GM19099 (cell line): ENCODE data around the gene LDB1.

Experiments
- POLR2A ChIP-seq: IDR thresholded peaks from 3 replicates; pipeline ENCODE4 v1.6.1; 2011; ENCODE audit warnings: low read depth; ENCODE audit not compliant: insufficient read length; ENCODE audit errors: extremely low read depth

The LDB1 gene

DNA sequence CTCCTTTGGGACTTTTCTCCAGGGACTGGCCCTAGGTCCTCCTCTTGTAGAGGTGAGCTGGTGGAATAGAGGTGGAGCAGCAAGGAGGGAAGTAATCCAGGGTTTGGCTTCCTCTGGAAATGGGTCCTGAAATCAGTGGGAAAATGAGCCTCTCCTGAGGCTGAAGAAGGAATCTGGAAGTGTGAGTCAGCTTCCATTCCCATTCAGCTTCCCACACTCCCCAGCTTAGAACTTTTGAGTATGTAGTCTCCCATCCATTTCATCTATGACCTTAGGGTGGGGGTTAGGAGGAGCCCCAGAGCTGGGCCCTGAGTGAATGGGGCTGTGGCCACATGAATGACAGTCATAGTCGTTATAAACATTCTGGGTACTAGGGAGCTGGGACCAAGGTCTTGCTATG lies 17.7 kb downstream of the LDB1 start:
- TF ChIP-seq POLR2A = no peak

DNA sequence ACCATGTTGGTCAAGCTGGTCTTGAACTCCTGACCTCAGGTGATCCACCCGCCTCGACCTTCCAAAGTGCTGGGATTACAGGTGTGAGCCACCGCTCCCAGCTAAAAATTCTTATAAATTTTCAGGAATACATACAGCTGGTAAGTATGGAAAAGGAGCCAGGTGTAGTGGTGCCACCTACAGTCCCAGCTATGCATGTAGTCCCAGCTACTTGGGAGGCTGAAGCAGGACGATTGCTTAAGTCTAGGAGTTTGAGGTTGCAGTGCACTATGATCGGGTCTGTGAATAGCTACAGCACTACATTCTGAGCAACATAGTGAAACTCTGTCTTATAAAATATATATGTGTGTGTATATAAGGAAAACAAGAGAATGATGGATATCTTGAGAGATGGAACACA lies 19.0 kb downstream of the LDB1 start:
- TF ChIP-seq POLR2A = no peak

DNA sequence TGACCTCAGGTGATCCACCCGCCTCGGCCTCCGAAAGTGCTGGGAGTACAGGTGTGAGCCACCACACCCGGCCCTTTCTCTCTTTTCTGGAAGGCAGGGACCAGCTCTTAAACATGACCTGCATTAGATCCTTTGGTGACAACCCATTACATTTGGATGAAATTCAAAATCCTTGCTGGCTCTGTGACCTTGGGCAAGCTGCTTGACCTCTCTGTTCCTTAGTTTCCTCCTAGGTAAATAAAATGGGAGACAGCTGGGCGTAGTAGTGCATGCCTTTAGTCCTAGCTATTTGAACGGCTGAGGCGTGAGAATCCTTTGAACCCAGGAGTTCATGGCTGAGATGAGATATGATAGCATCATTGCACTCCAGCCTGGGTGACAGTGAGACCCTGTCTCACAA lies 23.7 kb downstream of the LDB1 start:
- TF ChIP-seq POLR2A = no peak

- TF ChIP-seq POLR2A = no peak
Measured at GRCh38 chr10:102090772-102091171, 29.4 kb downstream of the LDB1 start.

- TF ChIP-seq POLR2A = no peak
Measured at GRCh38 chr10:102086196-102086595, 34.0 kb downstream of the LDB1 start.

DNA sequence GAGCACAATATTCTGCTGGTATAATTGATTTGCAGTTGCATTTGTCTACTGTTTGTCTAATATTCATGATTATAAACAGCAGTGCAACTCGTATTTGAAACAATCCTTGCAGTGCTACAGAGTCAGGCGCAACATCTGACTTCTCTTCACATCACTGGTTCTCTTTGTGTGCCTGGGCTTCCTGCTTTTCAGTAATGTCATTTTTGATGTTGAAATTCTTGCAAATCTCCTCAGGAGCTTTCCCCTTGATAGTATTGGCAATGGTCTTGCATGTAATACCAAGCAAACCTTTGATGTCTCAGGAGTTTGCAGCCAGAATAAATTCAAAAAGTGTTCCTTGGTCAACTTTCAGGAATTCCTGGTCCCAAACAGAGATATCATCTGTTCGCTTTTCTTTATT lies 34.8 kb downstream of the LDB1 start:
- TF ChIP-seq POLR2A = no peak

- TF ChIP-seq POLR2A = no peak
Measured at GRCh38 chr10:102083541-102083940, 36.6 kb downstream of the LDB1 start.

DNA sequence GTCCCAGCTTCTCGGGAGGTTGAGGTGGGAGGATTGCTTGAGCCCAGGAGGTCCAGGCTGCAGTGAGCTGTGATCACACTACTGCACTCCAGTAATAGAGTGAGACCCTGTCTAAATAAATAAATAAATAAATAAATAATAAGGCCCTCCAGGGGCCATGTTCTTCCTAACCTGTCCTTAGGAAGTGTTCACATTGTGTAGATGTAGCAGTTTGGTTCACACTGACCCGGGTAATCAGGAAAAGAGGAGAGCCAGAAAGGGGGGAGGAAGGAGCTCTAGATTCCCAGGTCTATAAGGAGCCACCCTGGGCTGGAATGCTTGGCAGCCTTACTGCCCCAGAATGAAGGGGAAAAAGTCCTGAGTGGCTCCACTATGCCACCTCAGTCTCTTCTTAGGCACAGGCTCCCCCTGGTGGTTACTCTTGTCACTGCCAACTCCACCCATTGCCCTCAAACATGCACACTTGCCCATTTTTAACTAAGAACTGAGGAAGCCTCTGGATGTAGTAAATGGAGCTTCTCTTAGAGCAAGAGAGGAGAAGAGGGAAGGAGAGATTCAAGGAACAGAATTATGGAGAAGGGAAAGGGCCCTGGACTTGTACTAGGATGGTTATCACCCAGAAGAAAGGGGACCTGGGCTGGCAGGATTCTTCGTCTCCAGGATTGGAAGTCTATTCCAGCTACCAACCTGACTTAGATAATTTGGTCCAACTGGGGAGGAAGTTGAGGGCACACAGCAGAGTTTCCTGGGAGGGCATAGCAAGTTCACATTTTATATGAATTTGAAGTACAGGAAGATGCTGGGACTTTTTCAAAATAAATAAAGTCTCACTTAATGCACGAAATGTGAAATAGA lies 47.3 kb downstream of the LDB1 start:
- TF ChIP-seq POLR2A = no peak

DNA sequence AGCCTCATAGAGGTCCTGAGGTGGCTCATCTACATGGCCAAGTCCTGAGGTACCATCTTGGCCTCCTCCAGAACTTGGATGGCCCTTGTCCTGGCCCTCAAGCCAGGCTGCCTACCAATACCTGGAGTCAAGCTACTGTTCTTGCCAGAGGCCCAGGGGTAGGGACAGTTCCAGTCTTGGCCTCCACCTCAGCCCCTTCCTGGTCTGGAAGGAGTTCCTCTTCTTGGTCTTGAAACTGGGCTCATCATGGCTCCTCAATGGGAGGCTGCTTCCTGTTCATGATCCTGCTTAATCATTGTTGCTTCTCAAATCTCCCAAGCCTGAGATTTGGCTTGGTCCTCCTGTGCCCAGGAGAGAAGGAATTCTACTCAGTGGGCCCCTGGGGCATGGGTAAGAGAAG lies 51.1 kb downstream of the LDB1 start:
- TF ChIP-seq POLR2A = no peak

DNA sequence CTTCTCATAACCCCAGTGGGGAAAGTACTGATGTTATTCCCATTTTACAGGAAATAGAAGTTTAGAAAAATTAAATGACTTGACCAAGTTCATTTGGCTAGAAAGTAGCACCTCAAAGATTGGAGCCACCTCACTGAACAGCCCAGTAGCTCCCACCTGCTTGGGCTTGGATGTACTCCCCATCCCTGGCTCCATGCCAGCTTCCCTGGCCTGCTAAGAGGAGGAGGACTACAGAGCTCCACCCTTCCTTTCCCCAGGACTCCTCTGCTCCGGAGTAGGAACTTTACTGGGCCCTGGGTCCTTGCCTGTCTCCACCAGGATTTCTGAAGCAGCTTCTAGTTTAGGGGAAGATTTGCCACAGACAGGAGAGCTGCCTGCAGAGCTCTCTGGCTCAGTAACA lies 52.0 kb downstream of the LDB1 start:
- TF ChIP-seq POLR2A = no peak

DNA sequence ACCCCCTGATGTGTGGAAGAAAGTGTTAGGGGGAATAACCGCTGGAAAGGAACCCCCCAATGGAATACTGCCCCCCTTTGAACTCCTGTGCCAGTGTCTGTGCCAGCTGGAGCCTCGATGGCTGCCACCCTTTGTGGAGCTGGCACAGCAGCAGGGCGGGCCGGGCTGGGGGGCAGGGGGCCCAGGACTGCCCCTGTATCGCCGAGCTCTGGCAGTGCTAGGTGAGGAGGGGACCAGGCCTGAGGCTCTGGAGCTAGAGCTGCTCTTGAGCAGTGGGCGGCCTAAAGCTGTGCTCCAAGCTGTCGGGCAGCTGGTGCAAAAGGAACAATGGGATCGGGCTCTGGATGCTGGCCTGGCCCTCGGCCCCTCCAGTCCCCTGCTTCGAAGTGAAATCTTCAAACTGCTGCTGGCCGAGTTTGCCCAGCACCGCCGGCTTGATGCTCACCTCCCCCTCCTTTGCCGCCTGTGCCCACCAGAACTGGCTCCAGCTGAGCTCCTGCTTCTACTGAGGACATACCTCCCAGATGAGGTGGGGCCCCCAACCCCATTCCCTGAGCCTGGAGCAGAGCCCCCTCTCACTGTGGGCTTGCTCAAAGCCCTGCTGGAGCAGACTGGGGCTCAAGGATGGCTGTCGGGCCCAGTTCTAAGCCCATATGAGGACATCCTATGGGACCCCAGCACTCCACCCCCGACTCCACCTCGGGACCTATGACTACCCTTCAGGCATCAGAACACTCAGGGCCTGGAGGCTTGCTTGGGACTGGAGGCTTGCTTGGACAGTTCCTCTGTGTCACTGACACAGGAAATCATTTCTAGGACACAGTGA lies 52.9 kb downstream of the LDB1 start:
- TF ChIP-seq POLR2A = no peak

- no peak for TF ChIP-seq POLR2A
Measured at GRCh38 chr10:102066399-102067088, 53.6 kb downstream of the LDB1 start.

GRCh38 chr10:102065561-102066398 lies 54.4 kb downstream of the LDB1 start:
- no peak for TF ChIP-seq POLR2A

DNA sequence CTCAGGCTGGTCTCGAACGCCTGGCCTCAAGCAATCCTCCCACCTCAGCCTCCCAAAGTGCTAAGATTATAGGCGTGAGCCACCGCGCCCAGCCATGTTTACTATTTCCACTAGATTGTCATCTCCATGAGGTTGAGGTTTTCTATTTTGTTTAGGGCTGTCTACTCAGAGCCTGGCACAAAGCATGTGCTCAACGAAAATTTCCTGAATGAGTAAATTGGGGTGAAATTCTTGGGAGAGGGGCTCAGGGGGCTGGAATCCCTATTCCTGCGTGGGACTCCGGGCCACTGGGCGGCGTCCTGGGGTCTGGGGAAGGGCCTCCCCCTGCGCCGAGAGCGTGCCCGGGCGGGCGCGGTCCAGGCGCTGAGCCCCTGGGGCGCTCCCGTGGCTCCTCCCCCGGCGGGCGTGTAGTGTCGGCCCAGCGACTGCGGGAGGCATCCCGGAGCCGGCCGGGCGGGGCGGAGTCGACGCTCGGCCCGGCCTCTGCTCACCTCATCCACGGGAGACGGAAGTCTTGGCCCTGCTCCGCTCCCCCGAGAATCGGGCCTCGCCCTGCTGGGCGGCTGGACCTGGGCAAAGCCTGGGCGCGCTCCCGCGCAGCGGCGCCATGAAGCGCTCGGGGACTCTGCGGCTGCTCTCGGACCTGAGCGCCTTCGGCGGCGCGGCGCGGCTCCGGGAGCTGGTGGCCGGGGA lies 55.2 kb downstream of the LDB1 start, which contains the start of gene HPS6:
Gene HPS6 (plus strand): TSS at position 482 of the 693 bp plus-strand sequence. CDS start 126 bp downstream, at position 608.
- TF ChIP-seq POLR2A = peak; percentile 84
